HG03442 (cell line): ENCODE data around the gene SPATA24.
"Not testable (repeated sequence)": the region's sequence is repeated elsewhere in the genome, so short reads cannot be mapped to it uniquely, and the experiment has no call there.

Experiments
- ATAC-seq: cut with Tn5 transposase; IDR thresholded peaks from one replicate; pipeline ENCODE4 v1.9.1; 2021; ENCODE audit warnings: mild to moderate bottlenecking, moderate library complexity; ENCODE audit not compliant: unreplicated experiment

SPATA24 gene

GRCh38 chr5:139355900-139356299, 48.0 kb downstream of the SPATA24 start:
- not testable (repeated sequence) for ATAC-seq

- ATAC-seq = no peak
Measured at GRCh38 chr5:139354186-139354585, 49.7 kb downstream of the SPATA24 start.

GRCh38 chr5:139347863-139348262, 56.0 kb downstream of the SPATA24 start:
- not testable (repeated sequence) for ATAC-seq
